Activated T-cell treated with anti-CD3 and anti-CD28 coated beads, Interleukin-2, amount 50 U/mL, for 24 hours (primary cell): Measurements from ENCODE around the gene GPR161.
"Not testable (repeated sequence)": the region's sequence is repeated elsewhere in the genome, so short reads cannot be mapped to it uniquely, and the experiment has no call there.

ENCODE experiments used
- DNase-seq: peaks from one replicate; pipeline ENCODE4 v3.0.0-alpha.2; 2020
- H3K27ac Mint-ChIP-seq: 2 replicates; pipeline ENCODE4 v1.8.0; 2020; ENCODE audit warnings: mild to moderate bottlenecking, mixed read lengths
- H3K27me3 Mint-ChIP-seq: 2 replicates; pipeline ENCODE4 v1.8.0; 2020; ENCODE audit warnings: mixed read lengths
- H3K36me3 Mint-ChIP-seq: 2 replicates; pipeline ENCODE4 v1.8.0; 2020; ENCODE audit warnings: low read depth, mixed read lengths
- H3K4me1 Mint-ChIP-seq: 2 replicates; pipeline ENCODE4 v1.8.0; 2020; ENCODE audit warnings: low read depth, mixed read lengths
- H3K4me3 Mint-ChIP-seq: 2 replicates; pipeline ENCODE4 v1.8.0; 2020; ENCODE audit warnings: mild to moderate bottlenecking, moderate library complexity, mixed read lengths
- H3K9me3 Mint-ChIP-seq: 2 replicates; pipeline ENCODE4 v1.8.0; 2020; ENCODE audit warnings: mixed read lengths

GPR161 gene

GRCh38 chr1:168159251-168159650, 22.5 kb upstream of the GPR161 start:
- Mint-ChIP-seq H3K27me3 (peaks cover 30% of the 10 kb centered on the region), H3K4me3 (no peak overlapping the region), H3K27ac (no peak overlapping the region), H3K9me3 (peaks cover 33% of the 10 kb centered on the region), H3K4me1 (peaks cover 1% of the 10 kb centered on the region), H3K36me3 (peaks cover 6% of the 10 kb centered on the region)
- DNase-seq = no peak

- peaks cover 6% of the 10 kb centered on the region for H3K36me3 Mint-ChIP-seq
- H3K9me3 Mint-ChIP-seq = peaks cover 33% of the 10 kb centered on the region
- H3K4me1 Mint-ChIP-seq = peaks cover 1% of the 10 kb centered on the region
- no peak for DNase-seq
- H3K27me3 Mint-ChIP-seq = peaks cover 26% of the 10 kb centered on the region
- H3K4me3 Mint-ChIP-seq = no peak overlapping the region
- H3K27ac Mint-ChIP-seq = no peak overlapping the region
Observed at GRCh38 chr1:168157638-168158037, 20.9 kb upstream of the GPR161 start.

GRCh38 chr1:168155910-168156309, 19.2 kb upstream of the GPR161 start:
- Mint-ChIP-seq H3K27ac (no peak overlapping the region), H3K4me1 (peaks cover 1% of the 10 kb centered on the region), H3K27me3 (peaks cover 15% of the 10 kb centered on the region), H3K4me3 (no peak overlapping the region), H3K36me3 (peaks cover 6% of the 10 kb centered on the region), H3K9me3 (peaks cover 29% of the 10 kb centered on the region)
- DNase-seq = no peak

GRCh38 chr1:168154707-168155106, 18.0 kb upstream of the GPR161 start:
- H3K4me1 Mint-ChIP-seq, H3K27ac Mint-ChIP-seq, H3K4me3 Mint-ChIP-seq, DNase-seq, H3K36me3 Mint-ChIP-seq: not testable (repeated sequence)
- Mint-ChIP-seq H3K27me3 (peaks cover 11% of the 10 kb centered on the region), H3K9me3 (peaks cover 19% of the 10 kb centered on the region)

- Mint-ChIP-seq H3K27me3 (peaks cover 3% of the 10 kb centered on the region), H3K27ac (no peak overlapping the region), H3K4me3 (no peak overlapping the region), H3K4me1 (peaks cover 6% of the 10 kb centered on the region), H3K36me3 (no peaks in the 10 kb centered on the region), H3K9me3 (no peaks in the 10 kb centered on the region)
- no peak for DNase-seq
Observed at GRCh38 chr1:168151935-168152334, 15.2 kb upstream of the GPR161 start.

- Mint-ChIP-seq H3K9me3 (no peaks in the 10 kb centered on the region), H3K4me3 (no peak overlapping the region), H3K27ac (no peak overlapping the region)
Observed at GRCh38 chr1:168150283-168150682, 13.6 kb upstream of the GPR161 start.

GRCh38 chr1:168148916-168149315, 12.2 kb upstream of the GPR161 start:
- Mint-ChIP-seq H3K4me1 (peaks cover 12% of the 10 kb centered on the region), H3K27me3 (no peaks in the 10 kb centered on the region), H3K36me3 (no peaks in the 10 kb centered on the region), H3K9me3 (no peaks in the 10 kb centered on the region), H3K4me3 (no peak overlapping the region), H3K27ac (no peak overlapping the region)
- no peak for DNase-seq

More at GRCh38 chr1:168150283-168150682, 13.6 kb upstream of the GPR161 start:
- H3K4me1 Mint-ChIP-seq = peaks cover 12% of the 10 kb centered on the region
- H3K36me3 Mint-ChIP-seq = no peaks in the 10 kb centered on the region
- no peaks in the 10 kb centered on the region for H3K27me3 Mint-ChIP-seq
- no peak for DNase-seq

- Mint-ChIP-seq H3K9me3 (no peaks in the 10 kb centered on the region), H3K36me3 (no peaks in the 10 kb centered on the region), H3K27me3 (no peaks in the 10 kb centered on the region), H3K4me3 (no peak overlapping the region), H3K4me1 (peaks cover 12% of the 10 kb centered on the region), H3K27ac (no peak overlapping the region)
- no peak for DNase-seq
Observed at GRCh38 chr1:168146626-168147025, 9.9 kb upstream of the GPR161 start.

GRCh38 chr1:168146160-168146539, 9.4 kb upstream of the GPR161 start:
- Mint-ChIP-seq H3K36me3 (no peaks in the 10 kb centered on the region), H3K4me1 (peaks cover 12% of the 10 kb centered on the region), H3K27ac (no peak overlapping the region), H3K4me3 (no peak overlapping the region), H3K27me3 (no peaks in the 10 kb centered on the region), H3K9me3 (no peaks in the 10 kb centered on the region)
- DNase-seq = no peak

- Mint-ChIP-seq H3K9me3 (no peaks in the 10 kb centered on the region), H3K4me1 (peaks cover 13% of the 10 kb centered on the region), H3K27me3 (peaks cover under 1% of the 10 kb centered on the region), H3K27ac (no peak overlapping the region), H3K4me3 (no peak overlapping the region), H3K36me3 (no peaks in the 10 kb centered on the region)
- peak; percentile 91 for DNase-seq
Observed at GRCh38 chr1:168145184-168146159, 8.7 kb upstream of the GPR161 start.

- peaks cover 39% of the 10 kb centered on the region for H3K4me1 Mint-ChIP-seq
Observed at GRCh38 chr1:168141871-168142385, 5.2 kb upstream of the GPR161 start.

GRCh38 chr1:168139070-168139469, 2.3 kb upstream of the GPR161 start:
- no peaks in the 10 kb centered on the region for H3K36me3 Mint-ChIP-seq
- peaks cover 33% of the 10 kb centered on the region for H3K27me3 Mint-ChIP-seq
- no peak overlapping the region for H3K4me3 Mint-ChIP-seq
- DNase-seq = no peak
- H3K27ac Mint-ChIP-seq = peak overlapping the region; percentile 55
- peaks cover 41% of the 10 kb centered on the region for H3K4me1 Mint-ChIP-seq
- no peaks in the 10 kb centered on the region for H3K9me3 Mint-ChIP-seq

More at GRCh38 chr1:168141871-168142385, 5.2 kb upstream of the GPR161 start:
- no peaks in the 10 kb centered on the region for H3K36me3 Mint-ChIP-seq
- H3K27me3 Mint-ChIP-seq = peaks cover 13% of the 10 kb centered on the region
- H3K9me3 Mint-ChIP-seq = no peaks in the 10 kb centered on the region
- no peak for DNase-seq
- H3K27ac Mint-ChIP-seq = no peak overlapping the region
- H3K4me3 Mint-ChIP-seq = no peak overlapping the region

GRCh38 chr1:168138134-168138533, 1.4 kb upstream of the GPR161 start:
- Mint-ChIP-seq H3K27ac (peak overlapping the region; percentile 71), H3K4me1 (peaks cover 41% of the 10 kb centered on the region), H3K9me3 (no peaks in the 10 kb centered on the region), H3K27me3 (peaks cover 35% of the 10 kb centered on the region), H3K36me3 (no peaks in the 10 kb centered on the region), H3K4me3 (peak overlapping the region; percentile 77)
- no peak for DNase-seq

GRCh38 chr1:168137515-168137821, 738 bp upstream of the GPR161 start:
- H3K27ac Mint-ChIP-seq = peak overlapping the region; percentile 63
- no peaks in the 10 kb centered on the region for H3K9me3 Mint-ChIP-seq
- H3K36me3 Mint-ChIP-seq = no peaks in the 10 kb centered on the region
- no peak for DNase-seq
- H3K4me3 Mint-ChIP-seq = peak overlapping the region; percentile 77
- H3K27me3 Mint-ChIP-seq = peaks cover 39% of the 10 kb centered on the region
- H3K4me1 Mint-ChIP-seq = peaks cover 41% of the 10 kb centered on the region
